NCI-H524 treated with DMSO at 0.1 percent for 48 hours (cell line): ENCODE data around the gene TMEM205.

Source experiments
- DNase-seq: peaks from one replicate; lab custom pipeline; 2025; lab: John Stamatoyannopoulos, UW

The TMEM205 gene

DNA sequence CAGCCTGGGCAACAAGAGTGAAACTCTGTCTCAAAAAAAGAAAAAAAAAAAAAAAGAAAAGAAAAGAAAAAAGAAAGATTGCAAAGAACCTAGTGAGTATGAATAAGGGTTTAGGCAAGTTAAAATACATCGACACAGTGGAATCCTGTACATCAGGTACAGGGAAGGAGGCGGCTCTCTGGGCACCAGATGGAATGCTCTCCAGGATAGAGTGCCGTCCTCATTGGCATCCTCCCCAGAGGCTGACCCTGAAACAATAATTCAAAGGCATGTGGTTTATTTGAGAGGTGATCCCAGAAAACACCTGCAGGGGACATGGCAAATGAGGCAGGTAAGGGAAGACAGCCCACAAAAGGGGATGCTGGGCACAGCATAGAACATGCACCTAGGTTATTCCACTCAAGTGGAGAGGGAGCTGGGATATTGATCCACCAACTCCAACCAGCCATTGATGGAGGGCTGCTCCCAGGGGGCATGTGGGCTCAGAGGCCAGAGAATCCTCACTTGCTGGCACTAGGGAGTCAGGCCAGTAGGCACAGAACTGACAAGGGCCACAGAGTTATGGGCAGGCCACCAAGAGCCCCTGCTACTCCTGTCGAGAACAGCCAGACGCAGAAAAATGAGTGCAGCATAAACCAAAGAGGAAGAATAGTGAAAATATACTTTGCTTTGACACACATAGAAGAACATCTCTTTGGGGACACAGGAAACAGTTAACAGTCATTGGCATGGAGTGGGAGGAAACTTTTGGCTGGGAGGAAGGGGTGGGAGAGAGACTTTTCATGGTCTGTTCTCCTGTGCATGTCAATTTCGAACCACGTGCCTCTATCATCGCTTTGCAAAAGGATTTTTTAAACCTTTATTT is 45.9 kb downstream of the TMEM205 start:
- no peak for DNase-seq

DNA sequence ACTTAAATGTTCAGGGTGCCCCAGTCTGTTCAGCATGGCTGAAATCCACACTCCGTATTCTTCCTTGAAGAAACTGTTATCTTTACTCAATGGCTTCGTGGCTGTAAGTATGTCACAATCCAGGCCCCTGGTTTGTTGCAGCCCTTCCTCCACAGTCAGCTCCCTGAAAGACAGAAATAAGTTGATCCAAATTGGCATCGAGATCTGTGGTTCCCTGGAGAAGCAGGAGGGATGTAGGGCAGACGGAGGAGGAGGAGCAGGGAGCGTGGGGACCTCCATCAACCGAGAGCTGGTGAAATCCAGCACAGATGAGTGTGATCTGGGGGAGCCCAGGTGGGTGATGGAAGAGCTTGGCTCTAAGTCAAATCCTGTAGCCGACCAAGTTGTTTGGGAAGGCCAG is 49.8 kb downstream of the TMEM205 start:
- no peak for DNase-seq

DNA sequence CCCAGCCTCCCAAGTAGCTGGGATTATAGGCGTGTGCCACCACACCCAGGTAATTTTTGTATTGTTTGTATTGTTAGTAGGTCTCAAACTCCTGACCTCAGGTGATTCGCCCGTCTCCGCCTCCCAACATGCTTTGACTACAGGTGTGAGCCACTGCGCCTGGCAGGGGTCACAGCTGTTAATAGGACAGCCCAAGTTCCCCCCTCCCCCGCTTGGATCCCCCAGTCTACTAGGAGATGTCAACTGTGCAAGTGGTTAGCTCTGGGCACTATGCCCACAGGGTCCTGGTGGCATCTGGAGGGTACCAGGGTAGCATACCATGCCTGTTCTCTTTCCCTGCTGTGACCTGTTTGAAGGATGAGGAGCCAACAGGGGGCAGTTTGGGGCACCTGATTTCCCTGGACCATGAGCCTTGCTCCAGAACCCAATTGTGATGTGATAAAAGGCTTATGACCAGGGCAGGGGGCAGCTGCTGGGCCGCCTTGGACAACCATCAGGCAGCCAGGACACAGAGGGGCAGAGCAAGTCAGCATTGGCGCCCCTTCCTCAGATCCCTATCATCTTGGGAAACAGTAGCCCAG is 50.3 kb downstream of the TMEM205 start, which contains the start of gene TSPAN16:
TSS of gene TSPAN16 (plus strand) at position 496 of the 581 bp plus-strand sequence. CDS start 138 bp downstream, outside the sequence.
- no peak for DNase-seq

DNA sequence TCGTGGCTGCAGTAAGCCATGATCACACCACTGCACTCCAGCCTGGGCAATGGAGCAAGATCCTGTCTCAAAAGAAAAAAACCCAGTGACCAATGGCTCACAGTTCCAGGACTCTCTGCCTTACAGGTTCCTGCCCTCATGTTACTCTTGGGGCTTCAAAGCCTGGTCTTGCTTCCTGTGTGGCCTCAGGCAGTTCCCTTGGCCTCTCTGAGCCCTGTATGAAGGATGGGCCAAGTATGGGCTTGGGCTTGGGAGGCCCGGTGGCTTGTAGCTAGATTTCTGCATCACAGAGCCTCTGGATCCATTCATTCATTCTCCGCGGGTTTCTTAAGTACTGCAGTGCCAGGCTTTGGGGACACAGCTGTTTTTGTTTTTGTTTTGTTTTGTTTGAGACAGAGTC is 50.9 kb downstream of the TMEM205 start:
- no peak for DNase-seq

DNA sequence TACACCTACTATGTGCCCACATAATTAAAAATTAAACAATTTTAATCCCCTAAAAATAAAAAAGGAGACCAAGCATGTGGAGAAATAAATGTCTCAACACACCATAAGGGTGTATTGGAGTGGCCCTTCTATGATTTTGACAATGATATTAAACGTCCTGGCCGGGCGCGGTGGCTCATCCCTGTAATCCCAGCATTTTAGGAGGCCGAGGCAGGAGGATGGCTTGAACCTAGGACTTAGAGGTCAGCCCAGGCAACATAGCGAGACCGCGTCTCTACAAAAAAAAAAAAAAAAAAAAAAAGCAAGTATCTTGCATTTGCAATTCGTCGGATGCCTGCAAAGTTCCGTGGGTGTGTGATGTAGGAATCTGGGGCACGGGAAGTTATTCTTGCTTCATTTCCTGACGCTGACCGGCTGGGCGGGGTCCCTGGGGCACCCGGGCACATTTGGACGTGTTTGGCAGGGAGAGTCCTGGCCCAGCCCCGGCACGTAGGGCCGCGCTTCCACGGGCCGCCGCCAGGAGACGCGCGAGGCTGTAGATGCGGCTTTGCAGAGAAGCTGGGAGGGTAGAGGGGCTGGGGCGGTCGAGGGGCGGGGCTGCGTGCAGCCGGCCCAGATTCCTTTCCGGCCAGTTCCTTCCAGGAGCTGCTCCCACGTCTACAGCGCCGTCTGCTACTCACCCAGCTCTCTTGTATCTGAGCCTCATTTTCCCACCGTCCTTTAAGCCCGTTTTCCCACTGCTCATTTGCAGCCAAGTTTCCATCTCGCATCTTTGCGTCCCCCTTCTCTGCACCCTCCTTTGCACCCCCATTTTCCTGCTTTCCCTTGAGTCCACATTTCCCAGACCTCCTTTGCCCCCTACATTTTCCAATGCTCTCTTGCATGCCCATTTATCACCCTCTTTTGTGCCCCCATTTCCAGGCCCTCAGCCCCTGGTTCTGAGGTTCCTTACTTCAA is 52.4 kb downstream of the TMEM205 start:
- peak; percentile 72 for DNase-seq
